ENCODE results near the gene UBE2G1.

The UBE2G1 gene

DNA sequence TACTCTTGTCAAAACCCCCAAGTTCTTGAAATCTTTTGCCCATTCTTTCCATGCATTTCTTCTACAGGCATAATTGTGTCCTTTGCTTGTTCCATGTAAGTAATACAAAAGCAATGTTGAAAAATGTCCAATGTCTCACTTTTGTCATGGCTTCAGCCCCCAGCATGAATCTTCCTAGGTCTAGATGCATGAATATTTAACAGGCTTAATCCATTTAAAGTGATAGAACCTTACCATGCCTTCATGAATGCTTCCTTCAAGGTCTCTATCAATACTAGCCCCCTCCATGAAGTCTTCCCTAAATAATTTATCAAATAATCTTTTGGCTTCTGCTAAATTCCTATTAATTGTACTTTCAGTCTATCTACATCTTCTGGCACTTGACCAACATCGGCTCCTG, 56.6 kb downstream of the UBE2G1 start:
- Histone ChIP-seq H3K27me3 (ENCODE audit: control insufficient read depth, insufficient read depth, low read length) (no peaks in the 10 kb centered on the region), H3K4me3 (ENCODE audit: low read length) (no peak overlapping the region), H3K4me1 (ENCODE audit: control insufficient read depth, insufficient read depth, low read length) (peaks cover 26% of the 10 kb centered on the region), H3K36me3 (ENCODE audit: control insufficient read depth, insufficient read depth, low read length) (no peaks in the 10 kb centered on the region), H3K9me3 (ENCODE audit: control insufficient read depth, low read length) (no peaks in the 10 kb centered on the region), H3K9ac (ENCODE audit: low read length) (no peak overlapping the region)

DNA sequence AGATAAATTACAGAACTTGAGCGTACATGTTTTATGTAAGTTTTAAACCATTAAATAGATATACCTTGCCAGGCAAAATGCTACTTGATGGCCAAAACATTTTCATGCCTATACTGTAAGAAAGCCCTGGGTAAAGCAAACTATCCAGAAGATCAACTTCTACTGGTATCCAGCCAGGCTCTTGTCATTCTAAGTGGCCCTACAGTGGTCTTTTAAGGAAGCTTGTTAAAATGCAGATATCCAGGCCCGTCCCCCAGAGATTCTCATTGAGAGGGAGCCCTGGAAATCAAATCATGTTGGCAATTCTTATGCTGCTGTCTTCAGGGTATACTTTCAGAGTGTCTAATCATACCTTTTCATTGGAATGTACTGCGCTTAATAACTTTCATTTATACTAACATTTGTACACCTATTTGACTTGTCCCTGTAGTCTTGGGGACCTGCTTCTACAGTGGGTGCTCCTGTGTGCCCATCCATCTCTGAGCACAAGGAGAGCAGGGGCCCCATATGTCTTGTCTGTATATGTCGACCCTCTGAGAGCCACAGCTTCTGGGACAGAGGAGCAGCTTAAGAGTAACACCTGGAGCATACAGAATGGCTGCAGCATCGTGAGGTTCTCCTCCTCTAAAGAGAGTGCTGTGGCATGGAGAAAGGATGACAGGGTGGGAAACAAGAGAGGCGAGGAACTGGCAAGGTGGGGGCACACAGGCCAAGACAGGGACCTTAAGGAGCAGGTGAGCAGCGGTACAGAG, 59.1 kb downstream of the UBE2G1 start:
- no peaks in the 10 kb centered on the region for H3K36me3 ChIP-seq (ENCODE audit: control insufficient read depth, insufficient read depth, low read length)
- no peak overlapping the region for H3K4me3 ChIP-seq (ENCODE audit: low read length)
- H3K4me1 ChIP-seq (ENCODE audit: control insufficient read depth, insufficient read depth, low read length): peaks cover 30% of the 10 kb centered on the region
- H3K9me3 ChIP-seq (ENCODE audit: control insufficient read depth, low read length): no peaks in the 10 kb centered on the region
- H3K27me3 ChIP-seq (ENCODE audit: control insufficient read depth, insufficient read depth, low read length): no peaks in the 10 kb centered on the region
- no peak overlapping the region for H3K9ac ChIP-seq (ENCODE audit: low read length)

DNA sequence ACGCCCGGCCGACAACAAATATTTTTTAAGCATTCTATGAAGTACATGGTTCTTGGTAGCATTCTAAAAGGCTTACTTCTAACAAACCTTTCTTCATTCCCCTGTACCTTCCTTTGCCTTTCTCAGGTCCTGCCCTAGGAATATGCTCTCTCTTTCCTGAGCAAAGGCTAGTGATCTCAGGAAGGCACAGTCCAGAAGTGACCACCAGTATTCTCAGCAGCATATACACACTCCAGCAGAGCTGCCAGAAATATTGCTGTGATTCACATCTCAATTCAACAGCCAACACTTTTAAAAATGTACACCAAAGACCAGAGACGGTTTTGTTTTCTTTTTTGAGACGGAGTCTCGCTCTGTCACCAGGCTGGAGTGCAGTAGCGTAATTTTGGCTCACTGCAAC, 61.3 kb downstream of the UBE2G1 start:
- no peak overlapping the region for H3K9ac ChIP-seq (ENCODE audit: low read length)
- H3K27me3 ChIP-seq (ENCODE audit: control insufficient read depth, insufficient read depth, low read length): no peaks in the 10 kb centered on the region
- H3K36me3 ChIP-seq (ENCODE audit: control insufficient read depth, insufficient read depth, low read length): no peaks in the 10 kb centered on the region
- H3K9me3 ChIP-seq (ENCODE audit: control insufficient read depth, low read length): no peaks in the 10 kb centered on the region
- no peak overlapping the region for H3K4me3 ChIP-seq (ENCODE audit: low read length)
- peaks cover 15% of the 10 kb centered on the region for H3K4me1 ChIP-seq (ENCODE audit: control insufficient read depth, insufficient read depth, low read length)

DNA sequence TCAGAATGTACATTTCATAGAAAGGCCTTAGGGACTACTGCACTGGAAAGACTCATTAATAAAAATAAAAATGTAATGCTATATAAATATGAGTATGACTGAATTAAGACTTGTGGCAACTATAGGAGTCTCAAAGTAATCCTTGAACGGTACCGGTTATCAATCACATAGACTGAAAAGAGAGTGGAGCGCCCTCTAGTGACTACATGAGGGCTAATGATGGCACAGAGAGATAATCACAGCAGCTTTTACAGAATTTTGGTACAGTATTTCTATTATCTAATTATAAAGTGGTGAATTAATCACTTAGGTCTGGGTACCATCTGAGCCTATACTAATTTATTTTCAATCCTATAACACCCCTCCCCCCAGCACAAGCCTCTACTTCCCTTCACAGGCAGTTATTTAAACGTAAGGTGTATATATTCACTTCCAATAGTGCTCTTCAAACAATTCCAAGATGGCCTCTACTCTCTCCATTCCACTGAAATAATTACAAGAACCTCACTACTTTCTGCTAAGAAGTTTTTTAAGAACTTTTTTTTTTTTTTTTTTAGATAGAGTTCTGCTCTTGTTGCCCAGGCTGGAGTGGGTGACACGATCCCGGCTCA, 62.0 kb downstream of the UBE2G1 start:
- no peaks in the 10 kb centered on the region for H3K9me3 ChIP-seq (ENCODE audit: control insufficient read depth, low read length)
- H3K4me1 ChIP-seq (ENCODE audit: control insufficient read depth, insufficient read depth, low read length): peaks cover 10% of the 10 kb centered on the region
- H3K27me3 ChIP-seq (ENCODE audit: control insufficient read depth, insufficient read depth, low read length): no peaks in the 10 kb centered on the region
- H3K36me3 ChIP-seq (ENCODE audit: control insufficient read depth, insufficient read depth, low read length): no peaks in the 10 kb centered on the region
- H3K9ac ChIP-seq (ENCODE audit: low read length): no peak overlapping the region
- H3K4me3 ChIP-seq (ENCODE audit: low read length): no peak overlapping the region

DNA sequence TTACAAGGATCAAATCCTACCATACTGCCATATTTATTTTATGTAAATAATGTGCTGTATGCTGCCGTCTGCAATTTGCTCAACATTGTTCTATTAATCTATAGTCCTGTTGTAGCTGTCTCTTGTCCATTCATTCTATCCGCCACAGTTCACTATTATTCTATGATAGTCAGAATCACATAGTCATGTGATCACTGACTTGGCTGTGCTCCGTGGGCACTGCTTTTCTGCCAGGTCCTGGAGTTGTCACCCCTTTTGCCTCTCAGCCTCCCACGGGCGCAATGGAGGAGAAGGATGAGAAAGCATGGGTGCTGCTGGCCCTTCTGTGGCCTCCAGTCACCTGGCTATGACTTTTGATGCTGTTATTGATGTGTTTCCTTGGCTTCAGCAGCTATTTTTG, 65.4 kb downstream of the UBE2G1 start:
- no peaks in the 10 kb centered on the region for H3K36me3 ChIP-seq (ENCODE audit: control insufficient read depth, insufficient read depth, low read length)

DNA sequence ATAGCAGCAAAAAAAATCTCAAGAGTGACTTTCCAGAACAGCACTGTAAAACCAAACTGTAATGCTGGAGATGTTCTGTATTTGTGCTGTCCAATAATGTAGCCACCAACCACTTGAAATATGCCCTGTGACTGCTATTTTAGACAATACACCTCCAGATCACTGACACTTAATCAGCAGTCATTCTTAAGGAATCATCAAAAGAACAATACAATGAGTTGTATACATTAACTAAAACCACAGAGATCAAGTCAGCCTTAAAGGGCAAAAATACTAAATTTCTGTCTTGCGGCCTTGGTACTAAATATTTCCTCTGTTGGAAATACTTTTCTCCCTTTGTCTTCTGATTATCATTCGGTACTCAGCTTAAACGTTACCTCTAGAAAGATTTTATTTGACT, 69.1 kb downstream of the UBE2G1 start:
- H3K9ac ChIP-seq (ENCODE audit: low read length): no peak overlapping the region
- no peak overlapping the region for H3K4me3 ChIP-seq (ENCODE audit: low read length)
- no peaks in the 10 kb centered on the region for H3K9me3 ChIP-seq (ENCODE audit: control insufficient read depth, low read length)
- H3K27me3 ChIP-seq (ENCODE audit: control insufficient read depth, insufficient read depth, low read length): no peaks in the 10 kb centered on the region
- H3K36me3 ChIP-seq (ENCODE audit: control insufficient read depth, insufficient read depth, low read length): no peaks in the 10 kb centered on the region
- no peaks in the 10 kb centered on the region for H3K4me1 ChIP-seq (ENCODE audit: control insufficient read depth, insufficient read depth, low read length)

More for the DNA sequence above, 65.4 kb downstream of the UBE2G1 start:
- Histone ChIP-seq H3K9me3 (ENCODE audit: control insufficient read depth, low read length) (no peaks in the 10 kb centered on the region), H3K27me3 (ENCODE audit: control insufficient read depth, insufficient read depth, low read length) (no peaks in the 10 kb centered on the region), H3K4me3 (ENCODE audit: low read length) (no peak overlapping the region), H3K9ac (ENCODE audit: low read length) (no peak overlapping the region), H3K4me1 (ENCODE audit: control insufficient read depth, insufficient read depth, low read length) (peaks cover 4% of the 10 kb centered on the region)

DNA sequence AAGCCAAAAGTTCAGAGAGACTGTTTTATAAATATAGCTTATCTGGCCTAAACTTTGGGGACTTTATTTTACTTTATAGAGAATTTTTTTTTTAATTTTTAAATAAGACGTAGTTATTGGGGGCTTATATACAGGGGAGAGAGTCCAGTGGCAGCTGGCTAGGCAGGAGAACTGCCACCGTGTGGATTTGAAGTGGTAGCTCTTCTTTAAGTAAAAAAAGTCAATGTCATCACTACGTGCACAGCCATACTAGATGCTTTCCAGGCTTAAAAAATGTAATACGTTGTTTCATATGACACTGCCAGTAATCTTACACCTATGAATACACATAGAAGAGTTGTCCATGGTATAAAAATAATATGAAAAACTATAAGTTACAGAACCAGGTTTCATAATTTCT, 70.8 kb downstream of the UBE2G1 start:
- no peaks in the 10 kb centered on the region for H3K9me3 ChIP-seq (ENCODE audit: control insufficient read depth, low read length)
- H3K4me1 ChIP-seq (ENCODE audit: control insufficient read depth, insufficient read depth, low read length): no peaks in the 10 kb centered on the region

DNA sequence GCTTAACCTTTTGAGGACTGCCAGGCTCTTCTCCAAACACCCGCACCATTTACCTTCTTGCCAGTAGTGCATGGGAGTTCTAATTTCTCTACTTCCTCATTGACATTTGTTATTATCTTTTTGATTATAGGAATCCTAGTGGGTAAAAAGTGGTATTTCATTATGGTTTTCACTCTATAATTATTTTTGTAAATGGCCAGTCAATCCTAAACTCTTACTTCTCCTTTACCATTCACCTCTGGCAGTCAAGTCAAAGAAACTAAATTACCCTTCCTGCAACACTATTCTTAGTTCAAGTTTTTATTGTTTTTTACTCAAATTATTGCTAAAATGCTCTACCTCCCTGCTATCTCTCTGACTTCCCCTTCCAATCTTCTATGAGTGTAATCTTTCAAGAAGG, 72.9 kb downstream of the UBE2G1 start:
- Histone ChIP-seq H3K9ac (ENCODE audit: low read length) (no peak overlapping the region), H3K4me1 (ENCODE audit: control insufficient read depth, insufficient read depth, low read length) (no peaks in the 10 kb centered on the region), H3K4me3 (ENCODE audit: low read length) (no peak overlapping the region), H3K36me3 (ENCODE audit: control insufficient read depth, insufficient read depth, low read length) (no peaks in the 10 kb centered on the region), H3K9me3 (ENCODE audit: control insufficient read depth, low read length) (no peaks in the 10 kb centered on the region), H3K27me3 (ENCODE audit: control insufficient read depth, insufficient read depth, low read length) (no peaks in the 10 kb centered on the region)

More for the DNA sequence above, 70.8 kb downstream of the UBE2G1 start:
- Histone ChIP-seq H3K4me3 (ENCODE audit: low read length) (no peak overlapping the region), H3K9ac (ENCODE audit: low read length) (no peak overlapping the region), H3K36me3 (ENCODE audit: control insufficient read depth, insufficient read depth, low read length) (no peaks in the 10 kb centered on the region), H3K27me3 (ENCODE audit: control insufficient read depth, insufficient read depth, low read length) (no peaks in the 10 kb centered on the region)

DNA sequence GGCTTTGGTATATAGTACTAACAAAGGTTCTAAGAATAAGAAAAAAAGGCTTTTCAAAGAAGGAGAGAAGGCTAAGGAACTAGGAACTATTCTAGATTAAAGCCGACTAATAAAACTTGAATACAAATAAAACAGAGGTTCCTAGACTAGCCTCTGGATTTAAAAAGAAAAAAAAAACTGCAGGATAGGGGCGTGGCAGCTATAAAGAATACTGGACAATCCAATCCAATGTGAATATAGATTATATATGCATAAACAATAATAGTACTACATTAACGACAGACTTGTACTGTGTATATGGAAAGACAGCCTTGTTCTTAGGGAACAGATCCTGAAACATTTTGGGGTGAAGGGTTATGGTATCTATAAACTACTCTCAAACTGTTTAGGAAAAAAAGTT, 78.8 kb downstream of the UBE2G1 start:
- no peak overlapping the region for H3K9ac ChIP-seq (ENCODE audit: low read length)
- H3K4me3 ChIP-seq (ENCODE audit: low read length): no peak overlapping the region
- H3K9me3 ChIP-seq (ENCODE audit: control insufficient read depth, low read length): no peaks in the 10 kb centered on the region
- H3K4me1 ChIP-seq (ENCODE audit: control insufficient read depth, insufficient read depth, low read length): no peaks in the 10 kb centered on the region
- H3K27me3 ChIP-seq (ENCODE audit: control insufficient read depth, insufficient read depth, low read length): no peaks in the 10 kb centered on the region
- no peaks in the 10 kb centered on the region for H3K36me3 ChIP-seq (ENCODE audit: control insufficient read depth, insufficient read depth, low read length)

DNA sequence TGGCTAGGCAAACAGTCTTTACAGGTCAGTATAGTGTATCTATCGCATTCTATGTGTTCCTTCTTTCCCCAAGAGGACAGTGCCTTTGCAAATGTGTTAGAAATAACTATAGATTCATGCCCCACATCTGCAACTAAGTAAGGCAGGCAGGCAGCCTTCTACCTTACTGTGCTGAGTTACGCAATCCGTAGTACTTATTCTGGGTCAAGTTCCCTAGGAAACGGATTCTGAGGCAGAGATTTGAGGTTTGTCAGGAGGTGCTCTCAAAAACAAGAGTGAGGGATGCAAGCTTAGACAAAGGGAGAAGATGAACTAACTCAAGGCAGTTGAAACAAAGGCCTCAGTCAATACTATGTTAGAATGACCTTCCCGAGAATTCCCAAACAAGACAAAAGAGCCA, 90.0 kb downstream of the UBE2G1 start:
- Histone ChIP-seq H3K4me3 (ENCODE audit: low read length) (no peak overlapping the region), H3K27me3 (ENCODE audit: control insufficient read depth, insufficient read depth, low read length) (no peaks in the 10 kb centered on the region), H3K9ac (ENCODE audit: low read length) (no peak overlapping the region), H3K9me3 (ENCODE audit: control insufficient read depth, low read length) (no peaks in the 10 kb centered on the region), H3K36me3 (ENCODE audit: control insufficient read depth, insufficient read depth, low read length) (no peaks in the 10 kb centered on the region), H3K4me1 (ENCODE audit: control insufficient read depth, insufficient read depth, low read length) (peaks cover 4% of the 10 kb centered on the region)

DNA sequence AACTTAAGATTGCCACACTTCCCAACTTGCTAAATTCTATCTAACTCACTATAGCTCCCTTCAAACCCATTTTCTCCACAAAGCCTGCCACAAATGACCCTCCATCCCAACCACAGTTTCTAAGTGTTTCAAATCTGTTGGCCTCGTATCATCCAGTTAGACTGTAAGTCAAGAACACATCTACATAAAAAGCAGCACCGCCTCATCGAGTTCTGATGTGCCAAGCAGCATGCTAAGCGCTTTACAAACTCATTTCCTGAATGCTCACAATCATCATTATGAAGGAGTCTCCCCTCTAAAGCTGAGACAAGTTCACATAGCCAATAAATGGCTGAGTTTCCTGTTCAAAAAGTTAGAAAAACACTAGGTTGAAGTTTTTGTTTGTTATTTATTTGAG, 93.5 kb downstream of the UBE2G1 start:
- Histone ChIP-seq H3K9ac (ENCODE audit: low read length) (no peak overlapping the region), H3K9me3 (ENCODE audit: control insufficient read depth, low read length) (no peaks in the 10 kb centered on the region), H3K27me3 (ENCODE audit: control insufficient read depth, insufficient read depth, low read length) (no peaks in the 10 kb centered on the region), H3K4me3 (ENCODE audit: low read length) (no peak overlapping the region), H3K4me1 (ENCODE audit: control insufficient read depth, insufficient read depth, low read length) (peaks cover 4% of the 10 kb centered on the region), H3K36me3 (ENCODE audit: control insufficient read depth, insufficient read depth, low read length) (no peaks in the 10 kb centered on the region)

DNA sequence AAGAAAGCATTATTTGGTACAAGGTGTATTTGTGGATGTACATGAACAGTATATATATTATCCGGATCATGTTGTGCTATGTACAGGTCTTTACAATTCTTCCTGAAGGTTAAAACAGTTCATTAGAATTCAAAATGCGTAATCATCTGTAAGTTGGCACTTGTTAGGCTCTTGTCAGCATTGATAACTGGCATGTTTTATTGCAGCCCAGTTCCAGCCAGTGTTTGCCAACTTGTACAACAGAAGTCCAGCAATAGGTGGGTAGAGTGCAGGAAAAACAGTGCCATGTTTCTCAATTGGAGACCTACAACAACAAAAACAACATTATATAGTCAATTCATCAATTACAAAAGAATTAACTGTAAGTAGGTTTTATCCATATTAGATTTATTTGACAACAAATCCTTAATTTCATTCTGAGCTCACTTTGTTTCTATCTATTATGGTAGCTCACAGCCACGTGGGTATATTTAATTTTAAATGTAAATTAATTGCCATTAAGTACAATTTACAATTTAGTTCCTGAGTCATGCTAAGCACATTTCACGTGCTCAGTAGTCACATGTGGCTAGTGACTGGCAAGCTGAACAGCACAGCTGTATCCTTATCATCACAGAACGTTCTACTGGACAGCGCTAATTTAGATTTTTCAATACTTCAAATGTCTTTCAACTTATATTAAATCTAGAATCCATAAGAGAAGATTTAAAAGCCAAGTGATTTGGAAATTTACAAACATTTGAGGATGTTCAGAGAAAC, 94.1 kb downstream of the UBE2G1 start:
- Histone ChIP-seq H3K4me1 (ENCODE audit: control insufficient read depth, insufficient read depth, low read length) (peaks cover 4% of the 10 kb centered on the region), H3K4me3 (ENCODE audit: low read length) (no peak overlapping the region), H3K9me3 (ENCODE audit: control insufficient read depth, low read length) (no peaks in the 10 kb centered on the region), H3K27me3 (ENCODE audit: control insufficient read depth, insufficient read depth, low read length) (no peaks in the 10 kb centered on the region), H3K9ac (ENCODE audit: low read length) (no peak overlapping the region), H3K36me3 (ENCODE audit: control insufficient read depth, insufficient read depth, low read length) (no peaks in the 10 kb centered on the region)
